HG03175 (cell line): ENCODE measurements around the gene GPER1.
"Not testable (repeated sequence)": the region's sequence is repeated elsewhere in the genome, so short reads cannot be mapped to it uniquely, and the experiment has no call there.

ENCODE experiments used
- ATAC-seq: cut with Tn5 transposase; IDR thresholded peaks from one replicate; pipeline ENCODE4 v1.9.1; 2021; ENCODE audit warnings: mild to moderate bottlenecking, moderate library complexity; ENCODE audit not compliant: unreplicated experiment

The GPER1 gene

DNA sequence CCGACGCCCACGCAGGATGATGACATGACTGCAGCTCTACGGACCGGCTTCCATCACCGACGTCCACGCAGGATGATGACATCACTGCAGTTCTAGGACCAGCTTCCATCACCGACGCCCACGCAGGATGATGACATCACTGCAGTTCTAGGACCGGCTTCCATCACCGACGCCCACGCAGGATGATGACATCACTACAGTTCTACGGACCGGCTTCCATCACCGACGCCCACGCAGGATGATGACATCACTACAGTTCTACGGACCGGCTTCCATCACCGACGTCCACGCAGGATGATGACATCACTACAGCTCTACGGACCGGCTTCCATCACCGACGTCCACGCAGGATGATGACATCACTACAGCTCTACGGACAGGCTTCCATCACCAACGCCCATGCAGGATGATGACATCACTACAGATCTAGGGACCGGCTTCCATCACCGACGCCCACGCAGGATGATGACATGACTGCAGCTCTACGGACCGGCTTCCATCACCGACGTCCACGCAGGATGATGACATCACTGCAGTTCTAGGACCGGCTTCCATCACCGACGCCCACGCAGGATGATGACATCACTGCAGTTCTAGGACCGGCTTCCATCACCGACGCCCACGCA is 28.6 kb downstream of the GPER1 start:
- not testable (repeated sequence) for ATAC-seq

- no peak for ATAC-seq
Measured at GRCh38 chr7:1117321-1117928, 29.5 kb downstream of the GPER1 start.

- ATAC-seq = no peak
Measured at GRCh38 chr7:1119201-1119600, 31.3 kb downstream of the GPER1 start.

GRCh38 chr7:1120791-1121190 is 32.9 kb downstream of the GPER1 start:
- ATAC-seq = no peak

GRCh38 chr7:1121476-1121875 is 33.6 kb downstream of the GPER1 start:
- ATAC-seq = no peak

DNA sequence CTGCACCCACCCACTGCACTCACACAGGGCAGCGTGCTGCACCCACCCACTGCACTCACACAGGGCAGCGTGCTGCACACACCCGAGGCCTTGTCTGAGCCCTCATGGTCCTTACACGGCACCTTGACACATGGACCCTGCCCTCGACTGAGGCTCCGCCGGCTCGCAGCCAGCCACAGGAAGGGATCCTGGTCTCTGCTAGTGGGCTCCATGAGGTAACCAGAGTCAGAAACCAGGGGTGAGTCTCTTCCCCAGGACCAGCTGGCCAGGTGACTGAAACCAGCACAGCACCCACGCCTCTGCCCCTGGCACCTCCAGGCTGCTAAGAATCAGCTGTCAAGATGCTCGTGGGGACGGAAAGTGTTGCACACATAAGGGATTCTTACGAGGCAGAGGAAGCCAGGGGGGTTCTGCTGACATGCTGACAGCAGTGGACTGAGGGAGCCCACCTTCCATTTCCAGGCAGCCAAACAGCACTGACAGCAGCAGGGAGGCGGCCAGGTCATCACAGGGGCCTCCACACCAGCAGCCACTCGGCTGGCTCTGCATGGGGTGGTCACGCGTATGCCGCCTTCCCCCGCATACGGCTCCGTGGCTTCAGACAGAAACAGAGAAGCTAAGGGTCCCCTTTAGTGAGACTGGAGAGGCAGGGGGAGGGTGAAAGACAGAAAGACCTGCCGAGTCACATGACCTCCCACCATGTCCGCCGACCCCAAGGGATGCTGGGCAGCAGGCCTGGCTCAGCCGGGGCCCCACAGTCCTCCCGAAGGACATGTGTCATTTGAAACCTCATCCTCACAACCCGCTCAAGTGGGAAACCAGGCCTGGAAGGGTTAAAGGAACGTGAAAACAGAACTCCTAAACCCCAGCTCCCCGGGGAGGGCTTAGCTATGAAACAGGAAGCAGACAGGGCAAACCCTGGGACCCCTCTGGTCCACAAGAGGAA is 34.2 kb downstream of the GPER1 start:
- ATAC-seq = no peak

- ATAC-seq = no peak
Measured at GRCh38 chr7:1122832-1123501, 35.1 kb downstream of the GPER1 start.

DNA sequence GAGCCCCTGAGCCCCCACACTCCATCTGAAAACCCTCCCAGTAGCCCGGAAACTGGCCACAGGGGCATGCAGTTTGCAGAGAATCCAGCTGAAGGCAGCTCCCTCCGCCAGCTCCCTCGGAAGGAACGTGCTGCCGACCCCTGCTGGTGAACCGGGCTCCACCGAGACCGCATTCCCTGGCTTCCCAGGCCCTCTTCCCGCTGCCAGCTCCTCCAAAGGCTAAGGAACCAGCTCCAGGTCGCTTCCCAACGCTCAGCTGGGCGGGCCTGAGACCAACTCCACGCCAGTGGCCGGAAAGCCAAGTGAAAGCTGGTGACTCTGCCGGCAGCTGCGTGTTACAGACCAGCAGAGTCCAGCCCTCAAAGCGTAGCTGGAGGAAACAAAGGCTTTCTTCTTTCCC is 35.8 kb downstream of the GPER1 start:
- ATAC-seq = no peak

DNA sequence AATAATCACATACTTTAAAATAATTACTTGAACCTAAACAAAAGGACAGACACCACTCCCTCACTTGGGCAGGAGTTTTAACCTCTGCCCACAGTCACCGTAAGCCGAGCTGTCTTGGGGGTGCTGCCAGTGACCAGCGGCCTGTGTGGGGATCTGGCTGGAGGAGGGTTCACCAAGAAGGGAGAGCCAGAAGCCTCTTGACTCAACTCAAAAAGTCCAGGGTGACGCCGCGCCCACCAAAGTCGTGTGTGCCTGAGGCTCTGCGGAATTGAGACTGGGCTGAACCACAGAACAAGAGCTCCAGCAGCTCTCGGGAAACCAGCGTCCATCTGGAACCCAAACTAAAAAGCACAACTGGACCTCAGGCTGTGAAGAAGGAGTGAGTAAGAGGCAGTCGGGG is 36.3 kb downstream of the GPER1 start:
- no peak for ATAC-seq

DNA sequence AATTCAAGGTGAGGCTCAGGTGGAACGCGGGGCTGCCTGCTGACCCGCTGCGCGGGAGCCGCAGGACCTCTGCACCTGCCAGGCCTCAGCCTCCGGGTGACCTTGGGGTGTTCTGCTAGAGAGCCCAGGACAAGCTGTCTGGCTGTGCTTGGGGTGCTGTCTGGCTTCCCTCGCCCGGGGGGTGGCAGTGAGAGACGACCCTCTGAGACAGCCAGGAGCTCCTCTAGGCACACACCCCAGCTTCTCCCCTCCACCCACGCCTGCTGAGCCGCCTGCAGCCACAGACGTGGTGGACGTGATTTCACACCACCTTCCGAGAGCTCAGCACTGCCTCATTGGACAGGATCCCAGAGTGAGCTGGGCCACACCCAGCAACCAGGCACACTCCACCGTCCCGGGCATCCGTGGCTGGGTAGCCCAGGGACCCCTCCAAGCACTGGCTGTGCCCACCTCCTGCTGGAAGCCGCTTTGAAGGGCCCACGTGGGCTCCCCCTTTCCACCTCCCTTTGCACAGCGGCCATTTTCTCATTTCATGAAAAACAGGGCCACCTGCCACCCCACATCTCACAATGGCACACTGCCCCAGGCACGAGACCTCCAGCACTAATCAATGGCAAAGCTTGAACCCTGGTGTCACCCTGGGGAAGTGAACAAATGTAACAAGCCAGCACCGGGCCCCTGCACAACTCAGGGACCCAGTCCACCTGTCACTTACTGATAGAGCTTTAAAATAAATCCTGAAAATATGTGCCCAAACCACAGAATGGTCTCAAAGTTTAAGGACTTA is 37.1 kb downstream of the GPER1 start:
- ATAC-seq = no peak

- no peak for ATAC-seq
Measured at GRCh38 chr7:1125603-1125969, 37.7 kb downstream of the GPER1 start.

DNA sequence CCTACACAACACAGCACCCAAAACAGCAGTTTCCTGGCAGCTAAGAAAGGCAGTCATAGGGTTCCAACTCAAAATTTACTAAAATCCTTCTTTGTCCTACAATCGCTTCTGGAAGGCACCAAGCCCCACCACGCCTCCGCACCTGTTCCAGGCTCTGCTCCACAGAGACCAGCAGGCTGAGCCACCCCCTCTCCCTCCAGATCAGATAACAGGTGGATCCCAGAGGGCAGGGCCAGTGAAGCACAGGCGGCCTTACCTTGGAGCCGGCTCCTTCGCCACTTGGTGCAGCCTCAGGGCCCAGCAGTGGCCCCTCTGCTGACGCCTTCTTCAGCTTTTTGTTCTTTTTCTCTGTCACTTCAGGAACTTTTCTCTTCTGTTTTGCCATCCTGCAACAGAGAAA is 39.1 kb downstream of the GPER1 start:
- ATAC-seq = no peak

GRCh38 chr7:1129431-1129830 is 41.5 kb downstream of the GPER1 start:
- no peak for ATAC-seq

DNA sequence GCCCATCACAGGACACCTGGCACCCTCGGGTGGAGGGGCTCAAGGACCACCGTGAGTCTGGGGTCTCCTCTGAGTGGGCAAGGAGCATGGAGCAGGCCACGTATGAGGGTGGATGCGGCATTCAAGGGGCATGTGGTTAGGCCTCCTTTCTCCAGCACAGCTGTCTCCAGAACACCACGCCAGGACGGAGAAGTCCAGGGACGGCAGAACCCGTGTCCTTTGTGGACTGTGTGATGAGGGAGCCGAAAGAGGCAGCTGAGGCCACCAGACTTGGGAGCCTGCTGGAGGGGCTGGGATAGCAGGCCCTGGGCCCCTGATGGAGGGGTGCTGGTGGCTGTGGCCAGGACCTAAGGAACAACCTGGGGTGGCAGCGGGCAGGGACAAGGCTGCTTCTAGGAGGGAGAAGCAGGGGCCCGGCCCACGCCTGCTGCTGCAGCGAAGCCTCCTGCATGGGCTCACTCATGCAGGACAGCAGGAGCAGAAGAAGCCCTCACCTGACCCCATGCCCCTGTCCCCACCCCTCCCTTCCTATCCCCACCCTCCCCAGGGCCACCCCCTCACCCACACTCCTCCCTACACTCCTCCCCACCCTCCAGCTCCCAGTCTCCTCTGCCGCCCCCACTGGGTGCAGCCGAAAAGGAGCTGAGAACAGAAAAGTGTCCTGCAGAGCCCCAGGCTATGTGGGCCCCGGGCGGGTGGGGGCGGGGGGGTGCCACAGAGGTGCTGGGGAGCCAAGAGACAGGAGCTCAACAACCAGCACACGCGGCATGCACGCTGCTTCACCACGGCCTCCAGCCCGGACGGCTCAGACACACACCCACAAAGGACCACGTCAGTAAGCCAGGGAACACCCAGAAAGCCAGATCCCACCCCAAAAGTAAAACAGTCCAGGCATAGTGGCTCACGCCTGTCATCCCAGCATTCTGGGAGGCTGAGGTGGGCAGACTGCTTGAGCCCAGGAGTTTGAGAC is 42.4 kb downstream of the GPER1 start:
- no peak for ATAC-seq

- no peak for ATAC-seq
Measured at GRCh38 chr7:1131471-1132265, 43.8 kb downstream of the GPER1 start.

DNA sequence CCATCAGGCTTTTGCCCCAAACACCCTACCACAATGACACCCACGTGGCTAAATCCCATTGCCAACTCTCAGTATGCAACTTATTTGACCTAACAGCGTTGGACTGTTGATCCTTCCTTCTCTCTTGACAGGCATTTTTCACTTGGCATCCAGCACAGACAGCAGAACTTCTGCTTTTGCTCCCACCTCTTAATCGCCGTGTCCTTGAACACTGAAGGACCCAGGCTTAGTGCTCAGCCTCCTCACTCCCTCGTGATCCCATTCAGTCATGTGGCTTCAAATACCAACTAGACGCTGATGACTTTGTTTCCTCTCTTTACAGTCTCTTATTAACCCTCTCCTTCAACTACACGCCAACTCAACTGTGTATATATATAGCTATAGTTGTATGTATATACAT is 47.0 kb downstream of the GPER1 start:
- ATAC-seq = no peak

- ATAC-seq = no peak
Measured at GRCh38 chr7:1136841-1137516, 49.1 kb downstream of the GPER1 start.

GRCh38 chr7:1137517-1138167 is 49.7 kb downstream of the GPER1 start:
- ATAC-seq = peak; percentile 66
